Spinal cord (tissue), 10 donors: ENCODE measurements around the gene TRA2A. TPM values are rescaled to one million over a fixed set of nuclear protein-coding genes. Genes with fewer than 3 reads are reported as not detected.
"Not testable (repeated sequence)": the region's sequence is repeated elsewhere in the genome, so short reads cannot be mapped to it uniquely, and the experiment has no call there.

Source experiments
- DNase-seq, 6 donors: peaks; one replicate each; pipeline versions ENCODE4 v3.0.0 to v3.0.0-alpha.2; 2013 to 2015; ENCODE audit warnings: low spot score in 6 of 6, low read depth in 4 of 6
- H3K27ac ChIP-seq: one replicate; pipeline ENCODE4 v1.5.1; 2013; ENCODE audit warnings: low read depth, low read length, control low read depth
- H3K27me3 ChIP-seq: one replicate; pipeline ENCODE4 v1.6.1; 2013; ENCODE audit warnings: low read length; ENCODE audit not compliant: control insufficient read depth, insufficient read depth
- H3K36me3 ChIP-seq: one replicate; pipeline ENCODE4 v1.6.1; 2013; ENCODE audit warnings: low read length; ENCODE audit not compliant: control insufficient read depth, insufficient read depth
- H3K4me1 ChIP-seq: one replicate; pipeline ENCODE4 v1.6.1; 2013; ENCODE audit warnings: low read length; ENCODE audit not compliant: control insufficient read depth, insufficient read depth
- H3K4me3 ChIP-seq: one replicate; pipeline ENCODE4 v1.5.1; 2013; ENCODE audit warnings: low read depth, low read length, control low read depth
- H3K9me3 ChIP-seq: one replicate; pipeline ENCODE4 v1.6.1; 2013; ENCODE audit warnings: low read length; ENCODE audit not compliant: control insufficient read depth, insufficient read depth
- WGBS: methylation state at CpG from one replicate; pipeline ENCODE4 v1.1.5; 2013; ENCODE audit warnings: missing lambda C conversion rate; ENCODE audit not compliant: insufficient coverage; 5-methylcytosine and 5-hydroxymethylcytosine counted together
- polyA plus RNA-seq, 2 donors: library from polyadenylated mRNA; unstranded; fragments of 120-200 nt; gene quantifications; one replicate each; pipeline ENCODE4 v1.2.1, GENCODE V29; 2013; ENCODE audit not compliant: insufficient read length in 2 of 2
- total RNA-seq, 2 donors: library from RNA; depleted of rRNA in 1 of 2; stranded (reverse); fragments of 120-200 nt in 1 of 2; fragments of >200 nt in 1 of 2; gene quantifications; one replicate each; pipeline versions ENCODE4 v1.2.3 to v1.2.4, GENCODE V29; 2013 to 2014
- donor health status: healthy.

Gene TRA2A
- total and polyA plus RNA-seq, 4 donors, result 54.6 to 205 (median 120) TPM

- Histone ChIP-seq H3K36me3 (no peaks in the 10 kb centered on the region), H3K4me1 (no peaks in the 10 kb centered on the region), H3K27ac (no peak overlapping the region), H3K27me3 (no peaks in the 10 kb centered on the region), H3K9me3 (no peaks in the 10 kb centered on the region), H3K4me3 (no peak overlapping the region)
- DNase-seq, result no peak
- WGBS, result 100% methylated on average over 2 of the region's 3 CpGs
Measured at GRCh38 chr7:23538301-23538700, 6.5 kb upstream of the TRA2A start.

GRCh38 chr7:23533238-23533604 is 1.4 kb upstream of the TRA2A start:
- Histone ChIP-seq H3K27me3 (no peaks in the 10 kb centered on the region), H3K27ac (no peak overlapping the region), H3K36me3 (no peaks in the 10 kb centered on the region), H3K4me3 (no peak overlapping the region), H3K9me3 (no peaks in the 10 kb centered on the region), H3K4me1 (peaks cover 15% of the 10 kb centered on the region)
- no peak for DNase-seq
- WGBS, result 100% methylated on average over 1 of the region's 5 CpGs

DNA sequence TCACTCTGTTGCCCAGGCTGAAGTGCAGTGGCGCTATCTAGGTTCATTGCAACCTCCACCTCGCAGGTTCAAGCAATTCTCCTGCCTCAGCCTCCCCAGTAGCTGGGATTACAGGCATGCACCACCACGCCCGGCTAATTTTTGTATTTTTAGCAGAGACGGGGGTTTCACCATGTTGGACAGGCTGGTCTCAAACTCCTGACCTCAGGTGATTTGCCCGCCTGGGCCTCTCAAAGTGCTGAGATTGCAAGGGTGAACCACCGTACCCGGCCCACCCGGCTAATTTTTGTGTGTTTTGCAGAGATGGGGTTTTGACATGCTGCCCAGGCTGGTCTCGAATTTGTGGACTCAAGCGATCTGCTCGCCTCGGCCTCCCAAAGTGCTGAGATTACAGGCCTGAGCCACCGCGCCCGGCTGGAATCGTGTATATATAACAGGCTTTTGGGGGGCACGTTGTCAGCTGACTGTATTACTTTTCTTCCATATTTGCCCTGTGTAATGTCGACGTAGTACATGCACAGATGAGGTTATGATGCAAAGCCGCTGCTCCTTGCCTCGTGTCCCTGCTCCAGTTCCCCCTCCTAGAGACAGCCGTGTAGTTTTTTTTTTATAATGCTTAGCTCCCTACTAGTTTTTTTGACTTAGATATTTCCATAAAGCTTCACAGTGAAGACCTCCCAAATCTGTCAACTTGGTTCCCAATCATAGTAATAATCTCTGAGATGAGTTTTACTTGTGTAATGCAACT is 883 bp upstream of the TRA2A start:
- peak overlapping the region; percentile 93 for H3K4me3 ChIP-seq
- H3K27me3 ChIP-seq, result no peaks in the 10 kb centered on the region
- peak overlapping the region; percentile 97 for H3K27ac ChIP-seq
- 94% methylated on average over 19 of the region's 23 CpGs for WGBS
- no peaks in the 10 kb centered on the region for H3K9me3 ChIP-seq
- no peaks in the 10 kb centered on the region for H3K36me3 ChIP-seq
- no peak for DNase-seq
- peaks cover 18% of the 10 kb centered on the region for H3K4me1 ChIP-seq

GRCh38 chr7:23531050-23531793 is 559 bp downstream of the TRA2A start:
- peak overlapping the region; percentile 93 for H3K4me3 ChIP-seq
- H3K9me3 ChIP-seq, result no peaks in the 10 kb centered on the region
- no peaks in the 10 kb centered on the region for H3K27me3 ChIP-seq
- H3K36me3 ChIP-seq, result no peaks in the 10 kb centered on the region
- peak overlapping the region; percentile 97 for H3K27ac ChIP-seq
- peaks cover 18% of the 10 kb centered on the region for H3K4me1 ChIP-seq
- WGBS, result 0% methylated on average over 49 of the region's 55 CpGs
- DNase-seq, result peak in 4 of 6 donors; percentile 20 to 85 (median 44)

DNA sequence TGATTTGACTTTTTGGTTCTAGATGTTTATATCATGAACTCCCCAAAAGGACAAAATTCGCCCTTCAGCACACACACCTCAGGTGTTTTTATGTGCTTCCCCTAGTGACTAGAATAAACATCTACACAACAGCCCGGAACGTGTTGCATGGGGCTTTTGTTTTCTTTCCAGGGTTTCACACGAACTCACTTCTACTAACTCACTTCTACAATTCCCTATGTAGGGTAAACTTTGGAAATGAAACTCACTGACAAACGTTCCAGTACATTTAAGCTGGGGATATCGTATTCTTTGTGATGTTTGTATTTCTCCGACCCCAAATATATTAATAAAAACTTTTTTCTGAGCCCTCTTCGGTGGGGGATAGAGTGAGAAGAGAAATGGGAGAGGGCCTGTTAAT is 1.4 kb downstream of the TRA2A start:
- peak in 3 of 6 donors; percentile 13 to 60 (median 44) for DNase-seq
- Histone ChIP-seq H3K4me1 (peaks cover 18% of the 10 kb centered on the region), H3K27ac (peak overlapping the region; percentile 97), H3K4me3 (peak overlapping the region; percentile 93), H3K36me3 (no peaks in the 10 kb centered on the region), H3K9me3 (no peaks in the 10 kb centered on the region), H3K27me3 (no peaks in the 10 kb centered on the region)
- no CpG with 5 or more reads among the region's 8 CpGs for WGBS

DNA sequence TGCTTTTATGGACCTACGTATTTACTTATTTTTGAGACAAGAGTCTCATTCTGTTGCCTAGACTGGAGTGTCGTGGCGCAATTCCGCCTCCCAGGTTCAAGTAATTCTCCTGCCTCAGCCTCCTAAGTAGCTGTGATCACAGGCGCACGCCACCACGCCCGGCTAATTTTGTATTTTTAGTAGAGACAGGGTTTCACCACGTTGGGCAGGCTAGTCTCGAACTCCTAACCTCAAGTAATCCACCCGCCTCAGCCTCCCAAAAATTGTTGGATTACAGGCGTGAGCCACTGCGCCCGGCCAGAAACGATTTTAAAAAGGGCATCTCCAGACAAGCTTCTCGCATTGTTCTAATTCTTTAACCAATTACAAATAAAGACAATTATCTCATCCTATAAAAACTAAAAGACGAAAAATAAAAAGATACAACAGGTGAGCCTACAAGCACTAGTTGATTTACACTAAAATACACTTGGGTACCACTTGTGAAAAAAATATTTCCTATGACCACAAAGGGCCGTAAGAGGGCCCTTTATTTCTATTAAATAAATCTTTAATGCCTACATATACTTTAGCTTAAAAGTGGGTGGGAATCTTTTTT is 2.4 kb downstream of the TRA2A start:
- Histone ChIP-seq H3K9me3 (no peaks in the 10 kb centered on the region), H3K36me3 (no peaks in the 10 kb centered on the region), H3K4me1 (peaks cover 18% of the 10 kb centered on the region), H3K4me3 (peak overlapping the region; percentile 93), H3K27me3 (no peaks in the 10 kb centered on the region), H3K27ac (no peak overlapping the region)
- WGBS, result 84% methylated on average over 5 of the region's 18 CpGs
- no peak for DNase-seq

GRCh38 chr7:23525611-23526010 is 6.2 kb downstream of the TRA2A start:
- not testable (repeated sequence) for H3K27me3 ChIP-seq, DNase-seq, H3K9me3 ChIP-seq, H3K4me3 ChIP-seq, H3K27ac ChIP-seq, H3K36me3 ChIP-seq
- peaks cover 12% of the 10 kb centered on the region for H3K4me1 ChIP-seq
- WGBS, result no CpG with 5 or more reads among the region's 7 CpGs

DNA sequence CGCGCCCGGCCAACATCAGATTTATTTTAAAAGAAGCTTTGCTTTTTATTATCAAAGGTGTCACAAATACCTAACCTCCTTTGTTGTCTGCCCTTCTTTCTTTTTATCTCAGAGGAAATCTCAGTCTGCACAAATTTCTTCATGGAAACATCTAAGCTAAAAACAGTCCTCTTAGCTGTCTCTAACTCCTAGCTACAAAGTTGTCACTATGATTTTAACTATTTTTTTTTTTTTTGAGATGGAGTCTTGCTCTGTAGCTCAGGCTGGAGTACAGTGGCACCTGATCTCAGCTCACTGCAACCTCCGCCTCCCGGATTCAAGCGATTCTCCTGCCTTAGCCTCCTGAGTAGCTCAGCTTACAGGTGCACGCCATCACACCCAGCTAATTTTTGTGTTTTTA is 7.3 kb downstream of the TRA2A start:
- no CpG with 5 or more reads among the region's 7 CpGs for WGBS
- no peaks in the 10 kb centered on the region for H3K9me3 ChIP-seq
- H3K27me3 ChIP-seq, result no peaks in the 10 kb centered on the region
- peaks cover 13% of the 10 kb centered on the region for H3K36me3 ChIP-seq
- no peak for DNase-seq
- H3K27ac ChIP-seq, result no peak overlapping the region
- H3K4me3 ChIP-seq, result no peak overlapping the region
- H3K4me1 ChIP-seq, result peaks cover 12% of the 10 kb centered on the region

- Histone ChIP-seq H3K27ac (no peak overlapping the region), H3K4me1 (peaks cover 6% of the 10 kb centered on the region), H3K36me3 (peaks cover 21% of the 10 kb centered on the region), H3K27me3 (no peaks in the 10 kb centered on the region), H3K4me3 (no peak overlapping the region), H3K9me3 (no peaks in the 10 kb centered on the region)
- WGBS, result no CpG with 5 or more reads among the region's 2 CpGs
- DNase-seq, result peak in 1 of 6 donors; percentile 22
Measured at GRCh38 chr7:23523486-23524075, 8.2 kb downstream of the TRA2A start.
